ENCODE results near the gene TLR7.

Gene TLR7

DNA sequence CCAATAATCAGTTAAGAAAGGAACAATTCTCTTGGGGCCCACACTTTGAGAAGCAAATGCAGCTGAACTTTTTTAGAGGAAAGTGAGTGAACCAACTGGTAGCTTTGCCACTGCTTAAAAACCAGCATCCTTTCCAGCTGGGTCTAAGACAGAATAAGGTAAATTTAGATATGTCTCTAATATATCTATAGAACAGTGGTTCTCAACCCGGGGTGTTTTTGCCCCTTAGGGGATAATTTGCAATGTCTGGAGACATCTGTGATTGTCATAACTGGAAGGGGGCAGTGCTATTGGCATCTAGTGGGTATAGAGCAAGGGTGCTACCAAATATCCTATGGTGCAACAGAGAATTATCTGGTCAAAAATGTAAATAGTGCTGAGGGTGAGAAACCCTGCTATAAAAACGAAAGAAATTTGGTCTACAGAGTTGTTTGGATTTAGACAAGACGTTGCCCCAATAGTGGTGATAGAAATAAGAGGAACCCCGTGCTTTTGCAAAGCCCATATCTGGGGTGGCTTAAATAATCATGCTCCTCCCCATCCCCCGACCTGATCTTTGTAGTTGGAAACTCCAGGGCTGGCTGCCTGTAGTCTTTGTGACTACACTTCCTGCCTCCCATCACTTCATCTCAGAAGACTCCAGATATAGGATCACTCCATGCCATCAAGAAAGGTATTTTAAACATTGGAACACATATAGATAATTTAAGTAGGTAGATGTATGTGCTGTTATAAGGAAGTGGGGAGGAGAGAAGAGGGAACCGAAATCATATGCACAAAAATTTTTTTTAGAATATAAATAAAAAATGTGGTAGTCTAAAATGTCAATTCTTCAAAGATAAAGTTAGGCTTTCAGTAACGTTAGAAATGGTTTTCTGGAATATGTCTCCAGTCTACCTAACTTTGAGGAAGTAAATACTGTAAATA, at the start of gene TLR7:
Gene TLR7, plus strand, starts transcription at position 622 of the 927 bp plus-strand sequence. CDS start 507 bp downstream, outside the sequence.
- TF ChIP-seq LEF1 (IDR thresholded peaks at IDR 0.05; ENCODE audit: borderline replicate concordance) (no peak), FOXM1 (IDR thresholded peaks at IDR 0.05; ENCODE audit: borderline replicate concordance) (no peak), ZNF384 (IDR thresholded peaks at IDR 0.05) (no peak), BHLHE40 (IDR thresholded peaks at IDR 0.05; ENCODE audit: borderline replicate concordance) (no peak), ARNT (IDR thresholded peaks at IDR 0.05) (no peak), HDGF (IDR thresholded peaks at IDR 0.05; ENCODE audit: borderline replicate concordance) (no peak), FOXK2 (IDR thresholded peaks at IDR 0.05) (no peak), FOXA1 (IDR thresholded peaks at IDR 0.05) (no peak), TARDBP (IDR thresholded peaks at IDR 0.05) (no peak), NFRKB (IDR thresholded peaks at IDR 0.05) (no peak), SP1 (IDR thresholded peaks at IDR 0.05) (no peak), ELF4 (IDR thresholded peaks at IDR 0.05) (no peak), L3MBTL2 (conservative IDR thresholded peaks at IDR 0.05) (no peak), CTBP1 (IDR thresholded peaks at IDR 0.05; ENCODE audit: borderline replicate concordance) (no peak)
- TF ChIP-seq, protein P1, sequence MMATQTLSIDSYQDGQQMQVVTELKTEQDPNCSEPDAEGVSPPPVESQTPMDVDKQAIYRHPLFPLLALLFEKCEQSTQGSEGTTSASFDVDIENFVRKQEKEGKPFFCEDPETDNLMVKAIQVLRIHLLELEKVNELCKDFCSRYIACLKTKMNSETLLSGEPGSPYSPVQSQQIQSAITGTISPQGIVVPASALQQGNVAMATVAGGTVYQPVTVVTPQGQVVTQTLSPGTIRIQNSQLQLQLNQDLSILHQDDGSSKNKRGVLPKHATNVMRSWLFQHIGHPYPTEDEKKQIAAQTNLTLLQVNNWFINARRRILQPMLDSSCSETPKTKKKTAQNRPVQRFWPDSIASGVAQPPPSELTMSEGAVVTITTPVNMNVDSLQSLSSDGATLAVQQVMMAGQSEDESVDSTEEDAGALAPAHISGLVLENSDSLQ (IDR thresholded peaks at IDR 0.05): no peak
- DNase-seq (ENCODE audit: extremely low spot score): no peak
- CTCF ChIA-PET: interaction anchor here (1.4 kb wide), 1 partner anchor 34 kb away, joined by 3 read pairs; no protein-coding TSS in a partner anchor
- POLR2A ChIA-PET: no interaction called here

DNA sequence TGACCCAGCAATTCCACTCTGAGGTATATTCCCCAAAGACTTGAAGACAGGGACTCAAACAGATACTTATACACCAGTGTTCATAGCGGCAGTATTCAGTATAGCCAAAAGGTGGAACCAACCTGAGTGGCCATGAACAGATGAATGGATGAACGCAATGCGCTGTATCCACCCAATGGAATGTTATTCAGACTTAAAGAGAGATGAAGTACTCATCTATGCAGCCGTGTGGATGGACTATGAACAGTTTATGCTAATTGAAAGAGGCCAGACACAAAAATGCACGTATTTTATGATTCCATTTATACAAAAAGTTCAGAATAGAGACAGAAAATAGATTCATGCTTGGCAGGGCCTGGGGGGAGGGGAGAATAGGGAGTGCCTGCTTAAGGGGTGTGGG, 49.3 kb upstream of the TLR7 start:
- CTCF ChIA-PET: no interaction called here
- no peak for DNase-seq (ENCODE audit: extremely low spot score)
- POLR2A ChIA-PET: no interaction called here
- TF ChIP-seq LEF1 (IDR thresholded peaks at IDR 0.05; ENCODE audit: borderline replicate concordance): no peak
- TF ChIP-seq SP1 (IDR thresholded peaks at IDR 0.05): no peak
- TF ChIP-seq L3MBTL2 (conservative IDR thresholded peaks at IDR 0.05): no peak
- no peak for TF ChIP-seq ZNF384 (IDR thresholded peaks at IDR 0.05)
- TF ChIP-seq, protein P1 (IDR thresholded peaks at IDR 0.05): no peak
- TF ChIP-seq HDGF (IDR thresholded peaks at IDR 0.05; ENCODE audit: borderline replicate concordance): no peak
- TF ChIP-seq FOXA1 (IDR thresholded peaks at IDR 0.05): no peak
- no peak for TF ChIP-seq BHLHE40 (IDR thresholded peaks at IDR 0.05; ENCODE audit: borderline replicate concordance)
- no peak for TF ChIP-seq SUZ12 (IDR thresholded peaks at IDR 0.05)
- no peak for TF ChIP-seq FOXM1 (IDR thresholded peaks at IDR 0.05; ENCODE audit: borderline replicate concordance)
- no peak for TF ChIP-seq ELF4 (IDR thresholded peaks at IDR 0.05)
- no peak for TF ChIP-seq TARDBP (IDR thresholded peaks at IDR 0.05)
- no peak for TF ChIP-seq ARNT (IDR thresholded peaks at IDR 0.05)
- TF ChIP-seq FOXK2 (IDR thresholded peaks at IDR 0.05): no peak
- TF ChIP-seq CTBP1 (IDR thresholded peaks at IDR 0.05; ENCODE audit: borderline replicate concordance): no peak

DNA sequence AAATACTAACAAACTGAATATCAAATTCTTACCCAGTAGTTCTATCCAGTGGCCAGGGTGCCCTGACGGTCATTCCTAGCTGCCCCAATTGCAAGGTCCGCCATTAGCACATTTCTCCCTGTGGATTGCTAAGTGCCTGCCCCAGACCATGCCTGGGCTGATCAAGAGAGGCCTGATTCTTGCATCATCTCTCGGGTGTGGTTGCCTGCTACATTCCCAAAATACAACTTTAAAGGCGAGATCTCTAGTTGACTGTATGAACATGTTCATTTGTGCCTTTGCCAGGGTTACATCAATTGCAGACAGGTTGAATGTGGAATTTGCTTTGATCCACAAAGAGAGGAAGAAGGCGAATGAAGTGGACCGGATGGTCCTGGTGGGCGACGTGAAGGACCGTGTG, 47.6 kb upstream of the TLR7 start:
- POLR2A ChIA-PET: no interaction called here
- TF ChIP-seq LEF1 (IDR thresholded peaks at IDR 0.05; ENCODE audit: borderline replicate concordance): no peak
- no peak for DNase-seq (ENCODE audit: extremely low spot score)
- CTCF ChIA-PET: no interaction called here

DNA sequence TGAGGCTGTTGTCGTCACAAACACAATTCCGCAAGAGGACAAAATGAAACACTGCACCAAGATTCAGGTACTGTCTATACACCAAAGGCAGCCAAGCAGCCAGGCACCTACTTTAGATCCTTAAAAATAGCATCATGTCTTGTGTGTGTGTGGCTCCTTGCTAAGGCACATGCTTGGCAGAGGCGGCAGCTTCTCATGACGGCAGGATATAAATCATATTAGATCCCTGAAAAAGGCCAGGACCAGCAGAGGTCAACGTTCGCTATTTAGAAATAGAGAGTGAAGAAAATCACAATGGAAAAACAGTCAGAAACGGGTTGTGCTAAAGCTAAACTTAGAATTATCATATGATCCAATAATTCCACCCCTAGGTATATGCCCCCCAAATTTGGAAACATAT, 46.1 kb upstream of the TLR7 start:
- ChIA-PET CTCF (no interaction called here), POLR2A (no interaction called here)

DNA sequence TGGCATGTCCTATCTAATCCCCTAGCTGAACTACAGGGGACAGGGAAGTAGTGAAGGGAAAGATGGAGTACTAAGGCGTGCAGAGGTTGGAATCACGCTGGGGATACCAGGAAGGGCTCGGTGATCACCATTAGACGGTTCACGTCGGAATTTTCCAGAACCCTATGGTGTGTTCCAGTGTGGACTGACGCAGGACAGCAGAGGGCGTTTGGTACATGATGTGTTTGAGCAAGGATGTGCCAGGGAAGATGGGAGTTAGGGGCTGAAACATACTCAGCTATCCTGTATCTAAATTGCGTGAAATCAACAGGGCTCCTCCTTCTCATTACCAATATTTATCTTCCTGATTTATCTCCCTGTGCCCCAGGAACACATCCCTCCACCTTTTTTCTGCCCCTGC, 41.9 kb upstream of the TLR7 start:
- ChIA-PET POLR2A (no interaction called here), CTCF (no interaction called here)
- DNase-seq (ENCODE audit: extremely low spot score): no peak
- no peak for TF ChIP-seq L3MBTL2 (conservative IDR thresholded peaks at IDR 0.05)
- TF ChIP-seq, protein P1 (IDR thresholded peaks at IDR 0.05): no peak
- no peak for TF ChIP-seq HDGF (IDR thresholded peaks at IDR 0.05; ENCODE audit: borderline replicate concordance)
- TF ChIP-seq SUZ12 (IDR thresholded peaks at IDR 0.05): no peak
- no peak for TF ChIP-seq FOXA1 (IDR thresholded peaks at IDR 0.05)
- TF ChIP-seq FOXM1 (IDR thresholded peaks at IDR 0.05; ENCODE audit: borderline replicate concordance): no peak
- TF ChIP-seq BHLHE40 (IDR thresholded peaks at IDR 0.05; ENCODE audit: borderline replicate concordance): no peak
- no peak for TF ChIP-seq FOXK2 (IDR thresholded peaks at IDR 0.05)
- TF ChIP-seq NFRKB (IDR thresholded peaks at IDR 0.05): no peak
- TF ChIP-seq ELF4 (IDR thresholded peaks at IDR 0.05): no peak
- TF ChIP-seq ARNT (IDR thresholded peaks at IDR 0.05): no peak

More for the DNA sequence above, 46.1 kb upstream of the TLR7 start:
- TF ChIP-seq FOXM1 (IDR thresholded peaks at IDR 0.05; ENCODE audit: borderline replicate concordance) (no peak), LEF1 (IDR thresholded peaks at IDR 0.05; ENCODE audit: borderline replicate concordance) (no peak), TARDBP (IDR thresholded peaks at IDR 0.05) (no peak)
- TF ChIP-seq, protein P1 (IDR thresholded peaks at IDR 0.05): no peak
- DNase-seq (ENCODE audit: extremely low spot score): no peak

DNA sequence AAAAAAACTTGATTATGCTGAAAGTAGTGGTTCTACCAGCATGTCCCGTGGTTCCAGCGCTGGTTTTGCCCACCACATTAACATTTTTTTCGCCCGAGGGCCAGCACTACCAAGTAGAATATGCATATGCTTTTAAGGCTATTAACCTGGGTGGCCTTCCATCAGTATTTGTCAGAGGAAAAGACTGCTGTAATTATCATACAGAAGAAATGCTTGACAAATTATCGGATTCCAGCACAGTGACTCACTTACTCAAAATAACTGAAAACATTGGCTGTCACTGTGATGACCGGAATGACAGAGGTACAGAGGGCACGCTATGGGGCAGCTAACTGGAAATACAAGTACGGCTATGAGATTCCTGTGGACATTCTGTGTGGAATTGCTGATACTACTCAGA, 41.1 kb upstream of the TLR7 start:
- CTCF ChIA-PET: no interaction called here
- POLR2A ChIA-PET: no interaction called here
- DNase-seq (ENCODE audit: extremely low spot score): no peak
- TF ChIP-seq ARNT (IDR thresholded peaks at IDR 0.05) (no peak), HDGF (IDR thresholded peaks at IDR 0.05; ENCODE audit: borderline replicate concordance) (no peak), CTBP1 (IDR thresholded peaks at IDR 0.05; ENCODE audit: borderline replicate concordance) (no peak), FOXM1 (IDR thresholded peaks at IDR 0.05; ENCODE audit: borderline replicate concordance) (no peak), TARDBP (IDR thresholded peaks at IDR 0.05) (no peak)
